Glomerular endothelial cell (primary cell): ENCODE measurements around the gene HSPG2. TPM values are rescaled to one million over a fixed set of nuclear protein-coding genes. Genes with fewer than 3 reads are reported as not detected.
A peak's percentile ranks its signal among the peaks of the same experiment; 100 is the strongest.
"Not testable (repeated sequence)": the region's sequence is repeated elsewhere in the genome, so short reads cannot be mapped to it uniquely, and the experiment has no call there.

Source experiments
- DNase-seq: peaks from one replicate; pipeline ENCODE4 v3.0.0-alpha.2; 2011; ENCODE audit warnings: low read depth, low spot score; ENCODE audit errors: extremely low read depth
- total RNA-seq: library from RNA; depleted of rRNA; stranded (reverse); fragments of >200 nt; gene quantifications from 2 replicates; pipeline ENCODE4 v1.2.3, GENCODE V29; 2015

The HSPG2 gene
- total RNA-seq, 1 donor from 2014 or later: 3,652 TPM

DNA sequence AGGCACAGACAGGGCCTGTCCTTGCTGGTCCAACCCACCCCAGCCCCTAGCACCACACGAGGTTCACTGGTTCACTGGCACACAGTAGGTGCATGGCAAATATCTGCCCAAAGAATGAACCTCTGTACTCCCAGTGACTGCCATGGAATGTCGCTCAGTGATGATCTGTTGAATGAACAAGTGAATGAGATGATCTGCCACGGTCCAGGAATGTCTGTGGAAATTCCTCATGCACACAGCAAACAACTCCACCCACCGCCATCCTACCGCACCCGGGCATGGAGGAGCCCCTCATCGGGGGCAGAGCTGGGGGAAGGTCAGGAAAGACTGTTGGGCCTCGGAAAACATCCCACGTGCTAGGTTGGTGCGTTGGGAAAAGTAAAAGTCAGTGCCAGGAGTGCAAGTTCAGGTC, 1.7 kb downstream of the HSPG2 start:
- DNase-seq: no peak

- DNase-seq: no peak
These were observed 3.5 kb downstream of the HSPG2 start for GRCh38 chr1:21933397-21934248.

DNA sequence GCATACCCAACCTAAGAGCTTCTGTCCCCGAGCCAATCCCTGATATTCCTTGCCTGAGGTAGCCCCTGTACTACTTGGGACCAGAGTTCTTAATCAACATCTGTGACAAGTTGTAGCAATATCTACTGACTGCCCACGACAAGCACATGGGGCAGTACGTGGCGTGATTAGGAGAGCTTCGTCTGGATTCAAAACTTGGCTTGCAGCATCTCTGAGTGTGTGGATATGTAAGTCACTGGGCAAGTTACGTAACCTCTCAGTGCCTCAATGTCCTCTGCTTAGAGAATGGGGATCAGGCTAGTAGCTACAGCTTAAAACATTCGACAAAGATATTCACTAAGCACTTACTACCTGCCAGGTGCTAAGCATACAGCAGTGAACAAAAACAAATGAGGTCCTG, 5.0 kb downstream of the HSPG2 start:
- DNase-seq: no peak

- DNase-seq: no peak
These were observed 5.7 kb downstream of the HSPG2 start for GRCh38 chr1:21931171-21932093.

GRCh38 chr1:21930629-21931170, 6.4 kb downstream of the HSPG2 start:
- no peak for DNase-seq

DNA sequence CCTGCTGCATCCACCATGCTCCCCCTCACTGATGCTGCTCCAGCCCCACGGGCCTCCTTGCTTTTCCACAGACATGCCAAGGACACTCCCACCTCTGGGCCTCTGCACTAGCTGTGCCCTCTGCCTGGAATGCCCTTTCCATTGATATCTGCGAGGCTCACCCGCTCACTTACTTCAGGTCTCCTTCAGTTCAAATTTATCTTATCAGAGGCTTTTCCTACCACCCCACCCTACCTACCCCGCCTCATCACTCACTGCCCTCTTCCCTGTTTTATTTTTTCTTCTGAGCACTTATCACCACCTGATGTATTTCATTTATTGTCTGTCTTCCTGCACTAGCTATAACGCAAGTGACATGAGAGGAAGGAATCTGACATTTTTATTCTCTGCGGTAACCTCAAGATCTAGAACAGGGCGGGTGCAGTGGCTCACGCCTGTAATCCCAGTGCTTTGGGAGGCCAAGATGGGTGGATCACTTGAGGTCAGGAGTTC, 7.0 kb downstream of the HSPG2 start:
- no peak for DNase-seq

- no peak for DNase-seq
These were observed 9.4 kb downstream of the HSPG2 start for GRCh38 chr1:21927533-21928237.

GRCh38 chr1:21926814-21927532, 10.1 kb downstream of the HSPG2 start:
- DNase-seq: no peak

DNA sequence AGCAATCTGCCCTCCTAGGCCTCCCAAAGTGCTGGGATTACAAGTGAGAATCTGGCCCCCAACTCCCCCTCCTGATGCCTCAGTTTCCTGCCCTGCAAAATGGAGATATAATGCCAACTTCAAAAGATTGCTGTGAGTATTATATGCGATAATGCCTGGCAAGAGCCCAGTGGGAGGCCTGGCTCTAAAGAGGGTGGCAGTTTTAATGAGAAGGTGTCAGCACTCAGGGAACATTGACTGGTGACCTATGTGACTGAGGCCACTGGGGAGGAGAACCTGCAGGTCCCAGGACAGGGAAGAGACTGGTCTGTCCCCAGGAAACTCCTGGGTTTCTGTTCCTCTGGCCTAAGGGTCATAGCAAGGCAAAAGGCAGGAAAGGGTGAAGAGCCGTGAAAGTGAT, 11.0 kb downstream of the HSPG2 start:
- no peak for DNase-seq

DNA sequence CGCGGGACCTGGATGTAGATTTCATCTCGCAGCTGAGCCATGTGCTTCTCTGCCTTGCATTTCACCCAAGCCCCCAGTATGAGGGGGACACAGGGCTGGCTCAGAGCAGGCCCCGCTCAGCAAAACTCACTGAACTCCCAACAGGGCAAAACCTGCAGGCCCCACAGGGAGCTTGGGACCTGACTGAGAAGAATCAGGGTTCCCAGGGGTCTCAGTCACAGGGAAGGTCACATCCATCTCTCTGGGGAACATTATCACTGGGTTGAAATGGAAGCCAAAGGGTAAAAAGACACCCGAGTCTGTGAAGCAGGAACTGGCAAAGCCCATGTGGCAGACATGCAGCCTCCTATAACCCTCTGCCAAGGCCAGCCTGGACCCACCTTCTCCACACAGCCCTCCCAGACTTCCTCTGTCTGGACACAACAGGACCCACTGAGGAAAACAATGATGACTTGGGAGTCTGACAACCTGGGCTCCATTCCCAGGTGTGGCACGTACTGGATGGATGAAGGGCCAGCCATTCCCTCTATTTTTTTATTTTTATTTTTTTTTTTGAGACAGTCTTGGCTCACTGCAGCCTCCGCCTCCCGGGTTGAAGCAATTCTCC, 11.7 kb downstream of the HSPG2 start:
- no peak for DNase-seq

- DNase-seq: peak; percentile 93
These were observed 12.6 kb downstream of the HSPG2 start for GRCh38 chr1:21924503-21925005.

DNA sequence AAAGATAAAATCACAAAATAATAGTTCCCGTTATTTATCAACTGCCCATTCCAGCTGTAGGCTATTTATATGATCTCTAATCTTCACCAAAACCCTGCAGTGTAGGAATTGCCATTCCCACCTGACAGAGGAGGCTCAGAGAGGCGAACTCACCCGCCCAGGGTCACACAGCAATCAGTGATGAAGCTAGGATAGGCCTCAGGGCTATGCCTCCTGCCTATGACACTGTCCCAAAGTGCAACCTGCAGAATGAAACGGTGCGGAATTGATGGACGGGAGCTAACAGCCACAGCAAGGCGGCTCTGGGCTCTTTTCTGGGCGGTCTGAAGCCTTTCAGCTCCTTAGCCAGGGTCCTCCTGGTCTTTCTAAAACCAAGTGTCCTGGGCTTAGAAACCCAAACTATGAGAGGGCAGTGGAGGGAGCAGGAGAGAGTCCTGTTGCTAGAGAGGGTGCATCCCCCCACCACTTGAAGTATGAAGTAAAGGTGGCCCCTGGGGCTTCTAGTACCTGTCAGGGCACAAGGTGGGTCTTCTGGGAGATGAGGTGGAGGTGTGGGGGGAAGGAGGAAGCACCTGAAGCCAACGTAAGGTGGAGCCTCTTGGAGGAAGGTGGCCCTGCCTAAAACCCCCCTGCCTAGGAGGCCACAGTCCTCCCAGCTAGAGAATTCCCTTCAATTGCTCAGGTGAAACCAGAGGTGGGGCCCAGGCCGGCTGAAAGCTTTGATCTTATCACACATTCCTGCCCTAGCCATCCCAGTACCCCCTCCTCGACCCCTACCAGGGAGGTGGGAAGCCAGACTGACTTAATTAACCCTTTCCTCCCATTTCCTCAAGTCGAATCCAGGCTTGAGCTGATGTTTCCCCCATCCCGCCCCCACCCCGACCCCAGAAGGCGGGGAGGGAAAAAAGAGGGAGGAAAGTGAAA, 14.8 kb downstream of the HSPG2 start:
- DNase-seq: no peak

- no peak for DNase-seq
These were observed 15.8 kb downstream of the HSPG2 start for GRCh38 chr1:21921100-21921875.

DNA sequence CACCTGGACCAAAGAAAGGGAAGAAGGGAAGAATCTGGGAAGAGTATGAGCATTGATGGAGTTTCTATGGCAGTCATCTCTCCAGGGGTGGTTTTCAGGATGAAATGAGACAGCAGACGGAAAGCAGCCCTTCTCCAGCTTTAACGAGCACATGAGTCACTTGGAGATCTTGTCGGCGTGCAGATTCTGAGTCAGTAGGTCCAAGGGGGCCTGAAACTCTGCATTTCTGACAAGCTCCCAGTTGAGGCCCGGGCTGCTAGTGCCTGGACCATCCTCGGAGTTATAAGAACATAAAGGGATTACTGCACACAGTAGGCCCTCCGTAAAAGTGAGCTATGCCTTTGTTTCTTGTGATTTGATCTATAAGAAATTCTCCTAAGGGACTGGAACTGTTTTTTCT, 17.6 kb downstream of the HSPG2 start:
- DNase-seq: no peak

- not testable (repeated sequence) for DNase-seq
These were observed 19.9 kb downstream of the HSPG2 start for GRCh38 chr1:21917239-21917631.

DNA sequence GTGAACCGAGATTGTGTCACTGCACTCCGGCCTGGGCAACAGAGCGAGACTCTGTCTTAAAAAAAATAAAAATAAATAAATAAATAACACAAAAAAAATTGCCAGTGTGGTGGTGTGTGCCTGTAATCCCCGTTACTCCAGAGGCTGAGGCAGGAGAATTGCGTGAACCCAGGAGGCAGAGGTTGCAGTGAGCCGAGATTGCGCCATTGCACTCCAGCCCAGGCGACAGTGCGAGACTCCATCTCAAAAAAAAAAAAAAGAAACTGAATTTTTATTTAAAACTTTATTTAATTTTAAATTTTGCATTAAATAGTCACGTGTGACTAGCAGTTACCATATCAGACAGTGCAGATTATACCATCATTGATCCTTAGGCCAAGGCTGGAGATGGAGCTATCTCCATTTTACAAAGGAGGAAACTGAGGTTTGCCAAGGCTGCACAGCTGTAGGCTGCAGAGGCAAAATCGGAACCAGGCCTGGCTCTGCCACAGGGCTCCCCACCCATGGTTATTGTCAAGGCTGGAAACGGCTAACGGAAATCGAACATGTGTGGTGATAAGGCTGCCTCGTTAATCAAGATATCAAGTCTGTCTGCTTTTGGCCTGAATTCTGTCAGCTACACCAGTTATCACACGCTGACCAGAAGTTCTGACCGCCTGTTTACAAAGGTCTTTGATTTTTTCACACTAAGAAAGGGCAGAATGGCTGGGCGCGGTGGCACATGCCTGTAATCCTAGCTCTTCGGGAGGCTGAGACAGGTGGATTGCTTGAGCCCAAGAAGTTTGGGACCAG, 20.5 kb downstream of the HSPG2 start:
- no peak for DNase-seq
